Activated T-cell treated with anti-CD3 and anti-CD28 coated beads, Interleukin-2, amount 50 U/mL, for 72 hours (primary cell): ENCODE measurements around the gene WASHC2C. TPM values are rescaled to one million over a fixed set of nuclear protein-coding genes. Genes with fewer than 3 reads are reported as not detected.
"Not testable (repeated sequence)": the region's sequence is repeated elsewhere in the genome, so short reads cannot be mapped to it uniquely, and the experiment has no call there.

Experiments
- ATAC-seq, 2 donors: fragments of 150-1000 bp; cut with Tn5 transposase; replicated peaks in 1 of 2; 2 replicates each; pipeline ENCODE4 v1.10.0; 2021; ENCODE audit warnings: moderate library complexity in 2 of 2, mild to moderate bottlenecking in 1 of 2
- DNase-seq, 2 donors: peaks; one replicate each; pipeline ENCODE4 v3.0.0; 2021 to 2022; ENCODE audit warnings: mixed read lengths in 1 of 2
- H3K27ac Mint-ChIP-seq: one replicate; pipeline ENCODE4 v1.8.0; 2022; ENCODE audit warnings: mild to moderate bottlenecking, moderate library complexity, mixed read lengths
- H3K27me3 Mint-ChIP-seq: one replicate; pipeline ENCODE4 v1.8.0; 2022; ENCODE audit warnings: low read depth, mixed read lengths
- H3K36me3 Mint-ChIP-seq, 2 donors: one replicate each; pipeline ENCODE4 v1.8.0; 2022; ENCODE audit warnings: mixed read lengths in 2 of 2, mild to moderate bottlenecking in 1 of 2; ENCODE audit not compliant: insufficient read depth in 2 of 2
- H3K4me1 Mint-ChIP-seq: one replicate; pipeline ENCODE4 v1.8.0; 2022; ENCODE audit warnings: low read depth, mixed read lengths
- H3K4me3 Mint-ChIP-seq, 2 donors: one replicate each; pipeline ENCODE4 v1.8.0; 2022; ENCODE audit warnings: mild to moderate bottlenecking in 2 of 2, mixed read lengths in 2 of 2, moderate library complexity in 2 of 2
- H3K9me3 Mint-ChIP-seq, 2 donors: one replicate each; pipeline ENCODE4 v1.8.0; 2022; ENCODE audit warnings: mixed read lengths in 2 of 2
- total RNA-seq, 2 donors: library from RNA; stranded (reverse); gene quantifications; one replicate each; pipeline ENCODE4 v1.2.3, GENCODE V29; 2022

WASHC2C gene, protein sequence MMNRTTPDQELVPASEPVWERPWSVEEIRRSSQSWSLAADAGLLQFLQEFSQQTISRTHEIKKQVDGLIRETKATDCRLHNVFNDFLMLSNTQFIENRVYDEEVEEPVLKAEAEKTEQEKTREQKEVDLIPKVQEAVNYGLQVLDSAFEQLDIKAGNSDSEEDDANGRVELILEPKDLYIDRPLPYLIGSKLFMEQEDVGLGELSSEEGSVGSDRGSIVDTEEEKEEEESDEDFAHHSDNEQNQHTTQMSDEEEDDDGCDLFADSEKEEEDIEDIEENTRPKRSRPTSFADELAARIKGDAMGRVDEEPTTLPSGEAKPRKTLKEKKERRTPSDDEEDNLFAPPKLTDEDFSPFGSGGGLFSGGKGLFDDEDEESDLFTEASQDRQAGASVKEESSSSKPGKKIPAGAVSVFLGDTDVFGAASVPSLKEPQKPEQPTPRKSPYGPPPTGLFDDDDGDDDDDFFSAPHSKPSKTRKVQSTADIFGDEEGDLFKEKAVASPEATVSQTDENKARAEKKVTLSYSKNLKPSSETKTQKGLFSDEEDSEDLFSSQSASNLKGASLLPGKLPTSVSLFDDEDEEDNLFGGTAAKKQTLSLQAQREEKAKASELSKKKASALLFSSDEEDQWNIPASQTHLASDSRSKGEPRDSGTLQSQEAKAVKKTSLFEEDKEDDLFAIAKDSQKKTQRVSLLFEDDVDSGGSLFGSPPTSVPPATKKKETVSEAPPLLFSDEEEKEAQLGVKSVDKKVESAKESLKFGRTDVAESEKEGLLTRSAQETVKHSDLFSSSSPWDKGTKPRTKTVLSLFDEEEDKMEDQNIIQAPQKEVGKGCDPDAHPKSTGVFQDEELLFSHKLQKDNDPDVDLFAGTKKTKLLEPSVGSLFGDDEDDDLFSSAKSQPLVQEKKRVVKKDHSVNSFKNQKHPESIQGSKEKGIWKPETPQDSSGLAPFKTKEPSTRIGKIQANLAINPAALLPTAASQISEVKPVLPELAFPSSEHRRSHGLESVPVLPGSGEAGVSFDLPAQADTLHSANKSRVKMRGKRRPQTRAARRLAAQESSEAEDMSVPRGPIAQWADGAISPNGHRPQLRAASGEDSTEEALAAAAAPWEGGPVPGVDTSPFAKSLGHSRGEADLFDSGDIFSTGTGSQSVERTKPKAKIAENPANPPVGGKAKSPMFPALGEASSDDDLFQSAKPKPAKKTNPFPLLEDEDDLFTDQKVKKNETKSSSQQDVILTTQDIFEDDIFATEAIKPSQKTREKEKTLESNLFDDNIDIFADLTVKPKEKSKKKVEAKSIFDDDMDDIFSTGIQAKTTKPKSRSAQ (N-terminal part only)
- 10 to 100 TPM; 29.8 to 34.2 TPM for total RNA-seq

GRCh38 chr10:45726703-45727420, at the start of gene WASHC2C:
TSS of gene WASHC2C (plus strand) at chr10:45727266. CDS start at chr10:45727318, 52 bp downstream.
- not testable (repeated sequence) for H3K9me3 Mint-ChIP-seq, H3K36me3 Mint-ChIP-seq, H3K4me1 Mint-ChIP-seq, H3K27me3 Mint-ChIP-seq
- ATAC-seq (peak; percentile 96 to 97), DNase-seq (peak; percentile 93 to 94)
- H3K4me3 Mint-ChIP-seq, result peak within 1 kb of the TSS; percentile 82 to 84
- peak within 1 kb of the TSS; percentile 79 for H3K27ac Mint-ChIP-seq

- not testable (repeated sequence) for H3K27ac Mint-ChIP-seq
These were observed 48.6 kb upstream of the WASHC2C start for GRCh38 chr10:45678467-45678866.

GRCh38 chr10:45710200-45710796, 16.8 kb upstream of the WASHC2C start:
- H3K27me3 Mint-ChIP-seq, H3K4me3 Mint-ChIP-seq, DNase-seq: not testable (repeated sequence)

More at GRCh38 chr10:45678467-45678866, 48.6 kb upstream of the WASHC2C start:
- not testable (repeated sequence) for H3K9me3 Mint-ChIP-seq, H3K27me3 Mint-ChIP-seq, H3K4me3 Mint-ChIP-seq, DNase-seq, H3K4me1 Mint-ChIP-seq, H3K36me3 Mint-ChIP-seq, ATAC-seq

DNA sequence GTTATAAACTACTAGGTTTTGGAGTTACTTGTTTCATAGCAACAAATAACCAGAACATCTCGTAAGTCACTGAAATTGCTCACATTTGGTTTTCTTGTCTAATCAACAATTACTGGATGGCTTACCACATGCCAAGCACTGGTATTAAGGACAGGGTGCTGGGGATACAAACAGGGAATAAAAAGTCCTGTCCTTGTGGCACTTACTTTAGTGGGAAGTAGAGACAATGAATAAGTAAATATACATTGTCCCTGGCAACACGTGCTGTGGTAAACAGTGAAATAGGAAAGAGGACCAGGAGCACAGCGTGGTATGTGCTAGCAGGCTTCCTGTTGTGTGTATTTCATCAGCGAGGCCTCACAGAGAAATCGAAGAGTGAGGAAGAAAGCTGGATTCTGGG, 15.8 kb upstream of the WASHC2C start:
- not testable (repeated sequence) for DNase-seq, H3K27me3 Mint-ChIP-seq, H3K9me3 Mint-ChIP-seq, H3K4me1 Mint-ChIP-seq, H3K36me3 Mint-ChIP-seq, ATAC-seq, H3K4me3 Mint-ChIP-seq, H3K27ac Mint-ChIP-seq

More at GRCh38 chr10:45710200-45710796, 16.8 kb upstream of the WASHC2C start:
- H3K27ac Mint-ChIP-seq, result peak overlapping the region; percentile 11
- not testable (repeated sequence) for H3K36me3 Mint-ChIP-seq, H3K9me3 Mint-ChIP-seq, ATAC-seq, H3K4me1 Mint-ChIP-seq

DNA sequence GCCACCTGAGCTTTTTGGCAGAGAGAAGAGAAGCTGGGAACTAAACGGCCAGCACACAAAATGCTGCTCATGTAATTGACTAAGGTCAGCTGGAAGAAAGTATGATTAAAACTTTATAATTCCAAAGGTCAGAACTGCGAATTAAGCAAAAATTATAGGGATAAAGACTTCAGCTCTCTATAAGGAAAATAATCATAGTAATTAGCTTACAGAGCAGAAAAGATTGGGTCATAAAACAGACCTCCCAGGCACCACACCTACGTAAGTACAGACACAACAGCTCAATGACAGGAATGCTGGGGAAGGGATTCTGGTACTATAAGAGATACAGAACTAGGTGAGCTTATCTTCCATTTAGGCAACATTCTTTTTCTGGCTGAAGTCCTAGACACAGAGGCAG, 10.0 kb upstream of the WASHC2C start:
- DNase-seq, H3K4me3 Mint-ChIP-seq, H3K36me3 Mint-ChIP-seq, H3K4me1 Mint-ChIP-seq, H3K9me3 Mint-ChIP-seq, H3K27ac Mint-ChIP-seq, H3K27me3 Mint-ChIP-seq, ATAC-seq: not testable (repeated sequence)

DNA sequence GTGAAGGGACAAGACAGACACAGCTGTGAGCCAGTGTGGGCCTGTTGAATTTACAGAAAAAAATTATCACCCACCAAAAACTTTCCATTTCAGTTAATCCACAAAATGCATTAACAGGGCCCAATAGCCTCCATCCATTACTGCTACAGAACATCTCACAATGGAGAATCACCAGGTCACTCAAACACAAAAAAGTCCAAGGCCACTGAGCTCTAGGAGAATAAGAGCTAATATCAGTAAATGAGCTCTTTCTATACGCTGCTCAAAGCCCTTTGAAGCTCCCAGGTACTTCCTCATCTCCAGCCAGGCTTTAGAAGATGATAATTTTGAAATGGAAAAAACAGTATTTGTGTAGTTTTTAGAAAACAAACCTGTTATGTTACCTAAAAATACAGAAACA, 9.4 kb upstream of the WASHC2C start:
- not testable (repeated sequence) for H3K4me3 Mint-ChIP-seq, ATAC-seq, DNase-seq, H3K27me3 Mint-ChIP-seq, H3K36me3 Mint-ChIP-seq, H3K4me1 Mint-ChIP-seq, H3K27ac Mint-ChIP-seq, H3K9me3 Mint-ChIP-seq

DNA sequence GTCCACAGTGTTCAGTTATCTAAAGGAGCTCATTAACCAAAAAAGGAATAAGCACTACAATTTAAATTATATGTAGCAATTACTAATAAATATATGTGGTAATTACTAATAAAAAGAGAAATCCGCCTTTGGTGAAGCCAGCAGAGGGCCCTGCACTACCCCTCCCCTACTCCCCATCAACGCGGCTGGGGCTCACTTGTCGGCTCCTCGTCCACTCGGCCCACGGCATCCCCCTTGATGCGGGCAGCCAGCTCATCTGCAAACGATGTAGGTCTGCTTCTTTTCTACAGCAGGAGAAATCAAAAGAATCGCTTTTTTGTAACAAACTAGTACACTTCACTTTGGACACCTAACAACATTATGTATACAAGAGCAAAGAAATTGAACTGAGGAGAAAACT, 5.6 kb upstream of the WASHC2C start:
- H3K36me3 Mint-ChIP-seq, H3K4me1 Mint-ChIP-seq, H3K4me3 Mint-ChIP-seq, H3K27ac Mint-ChIP-seq, H3K27me3 Mint-ChIP-seq, H3K9me3 Mint-ChIP-seq, DNase-seq, ATAC-seq: not testable (repeated sequence)

DNA sequence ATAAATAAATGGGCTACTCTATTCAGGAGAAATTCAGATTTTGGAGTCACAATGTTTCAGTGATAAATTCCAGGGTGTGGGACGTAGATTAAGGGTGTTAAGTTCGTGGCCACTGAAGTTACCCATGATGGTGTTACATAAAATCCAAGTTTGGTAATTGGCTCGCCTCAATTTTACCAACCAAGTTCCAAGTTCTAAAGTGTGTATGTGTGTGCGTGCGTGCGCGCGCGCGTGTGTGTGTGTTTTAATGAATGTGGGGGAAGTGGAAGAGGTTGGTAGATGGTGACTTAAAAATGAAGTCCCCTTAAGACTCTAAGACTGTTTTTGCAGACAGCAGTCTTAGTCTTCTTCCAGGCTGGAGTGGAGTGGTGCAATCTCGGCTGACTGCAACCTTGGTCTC, 3.2 kb upstream of the WASHC2C start:
- not testable (repeated sequence) for H3K27me3 Mint-ChIP-seq, ATAC-seq, H3K9me3 Mint-ChIP-seq, H3K36me3 Mint-ChIP-seq, H3K4me3 Mint-ChIP-seq, H3K27ac Mint-ChIP-seq, DNase-seq, H3K4me1 Mint-ChIP-seq

GRCh38 chr10:45727421-45727965, 427 bp downstream of the WASHC2C start:
- peak overlapping the region; percentile 79 for H3K27ac Mint-ChIP-seq

DNA sequence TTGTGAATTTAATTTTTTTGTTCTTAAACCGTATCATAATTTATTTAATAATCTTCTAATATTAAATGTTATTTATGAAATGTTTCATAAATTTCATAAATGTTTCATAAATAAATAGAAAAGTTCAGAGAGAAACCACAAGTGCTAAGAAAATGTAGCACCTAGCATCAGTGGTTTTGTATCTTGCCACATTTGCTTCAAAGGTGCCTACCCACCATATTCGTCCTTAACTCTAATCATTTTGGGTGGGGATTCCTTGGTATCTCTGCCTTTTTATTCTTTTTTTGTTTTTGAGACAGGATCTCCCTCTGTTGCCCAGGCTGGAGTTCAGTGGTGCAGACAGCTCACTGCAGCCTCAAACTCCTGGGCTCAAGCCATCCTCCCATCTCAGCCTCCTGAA, 7.4 kb downstream of the WASHC2C start:
- not testable (repeated sequence) for H3K36me3 Mint-ChIP-seq, H3K27ac Mint-ChIP-seq, ATAC-seq, H3K4me1 Mint-ChIP-seq, H3K4me3 Mint-ChIP-seq, H3K27me3 Mint-ChIP-seq, DNase-seq, H3K9me3 Mint-ChIP-seq

More at GRCh38 chr10:45727421-45727965, 427 bp downstream of the WASHC2C start:
- not testable (repeated sequence) for H3K27me3 Mint-ChIP-seq, H3K9me3 Mint-ChIP-seq, DNase-seq, H3K4me1 Mint-ChIP-seq, H3K36me3 Mint-ChIP-seq
- H3K4me3 Mint-ChIP-seq, result peak overlapping the region; percentile 82 to 84
- ATAC-seq, result peak; percentile 61 to 67

DNA sequence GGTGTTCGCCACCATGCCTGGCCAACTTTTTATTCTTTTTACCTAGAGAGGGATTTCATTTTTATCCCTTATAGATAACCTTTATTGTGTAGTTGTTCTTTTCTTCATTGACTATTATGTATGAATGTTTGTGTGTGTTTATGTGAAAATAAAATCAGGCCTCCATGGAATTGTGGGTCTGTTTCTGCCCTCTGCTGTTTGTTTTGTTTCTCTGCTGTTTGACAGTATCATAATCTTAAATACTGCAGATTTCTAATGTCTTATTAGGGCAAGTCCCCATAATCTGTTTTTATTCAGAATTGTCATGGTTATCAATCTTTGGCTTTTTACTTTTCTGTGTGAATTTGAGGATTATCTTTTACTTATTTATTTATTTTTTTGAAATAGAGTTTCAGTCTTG, 7.8 kb downstream of the WASHC2C start:
- H3K4me1 Mint-ChIP-seq, H3K27me3 Mint-ChIP-seq, ATAC-seq, H3K4me3 Mint-ChIP-seq, H3K9me3 Mint-ChIP-seq, H3K27ac Mint-ChIP-seq, H3K36me3 Mint-ChIP-seq, DNase-seq: not testable (repeated sequence)

- not testable (repeated sequence) for DNase-seq, H3K4me1 Mint-ChIP-seq, H3K4me3 Mint-ChIP-seq, H3K27ac Mint-ChIP-seq, ATAC-seq, H3K9me3 Mint-ChIP-seq, H3K36me3 Mint-ChIP-seq, H3K27me3 Mint-ChIP-seq
These were observed 14.5 kb downstream of the WASHC2C start for GRCh38 chr10:45741559-45741958.
